ENCODE results near the gene EFCAB8. TPM values are rescaled to one million over a fixed set of nuclear protein-coding genes. Genes with fewer than 3 reads are reported as not detected.

The EFCAB8 gene
- total RNA-seq, 2 donors from 2014 or later, result 0.32 to 1.8 TPM

DNA sequence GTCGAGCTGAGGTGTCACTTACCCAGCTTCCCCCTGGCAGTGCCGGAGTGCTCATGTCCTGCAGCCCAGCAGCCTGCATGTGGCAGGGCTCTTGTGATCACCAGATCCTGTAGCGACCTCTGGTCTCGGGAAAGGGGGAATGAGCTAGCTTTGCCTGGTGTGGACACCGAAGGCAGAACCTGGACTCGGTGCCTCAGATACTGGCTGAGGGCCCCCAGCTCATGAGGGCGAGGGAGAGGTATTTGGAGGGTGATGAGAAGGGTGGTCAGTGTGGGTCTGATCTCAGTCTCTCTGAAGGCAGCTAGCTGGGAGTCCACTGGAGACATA lies 119.2 kb downstream of the EFCAB8 start:
- no peak overlapping the region for H3K27ac Mint-ChIP-seq
- DNase-seq (no peak), ATAC-seq (no peak)
- no peaks in the 10 kb centered on the region for H3K36me3 Mint-ChIP-seq (ENCODE audit: low read depth)
- H3K9me3 ChIP-seq (ENCODE audit: control insufficient read depth, low read length, poor library complexity, severe bottlenecking), result no peaks in the 10 kb centered on the region
- no peak overlapping the region for H3K4me3 Mint-ChIP-seq
- H3K27me3 Mint-ChIP-seq, result no peaks in the 10 kb centered on the region
- peaks cover 20% of the 10 kb centered on the region for H3K4me1 Mint-ChIP-seq

DNA sequence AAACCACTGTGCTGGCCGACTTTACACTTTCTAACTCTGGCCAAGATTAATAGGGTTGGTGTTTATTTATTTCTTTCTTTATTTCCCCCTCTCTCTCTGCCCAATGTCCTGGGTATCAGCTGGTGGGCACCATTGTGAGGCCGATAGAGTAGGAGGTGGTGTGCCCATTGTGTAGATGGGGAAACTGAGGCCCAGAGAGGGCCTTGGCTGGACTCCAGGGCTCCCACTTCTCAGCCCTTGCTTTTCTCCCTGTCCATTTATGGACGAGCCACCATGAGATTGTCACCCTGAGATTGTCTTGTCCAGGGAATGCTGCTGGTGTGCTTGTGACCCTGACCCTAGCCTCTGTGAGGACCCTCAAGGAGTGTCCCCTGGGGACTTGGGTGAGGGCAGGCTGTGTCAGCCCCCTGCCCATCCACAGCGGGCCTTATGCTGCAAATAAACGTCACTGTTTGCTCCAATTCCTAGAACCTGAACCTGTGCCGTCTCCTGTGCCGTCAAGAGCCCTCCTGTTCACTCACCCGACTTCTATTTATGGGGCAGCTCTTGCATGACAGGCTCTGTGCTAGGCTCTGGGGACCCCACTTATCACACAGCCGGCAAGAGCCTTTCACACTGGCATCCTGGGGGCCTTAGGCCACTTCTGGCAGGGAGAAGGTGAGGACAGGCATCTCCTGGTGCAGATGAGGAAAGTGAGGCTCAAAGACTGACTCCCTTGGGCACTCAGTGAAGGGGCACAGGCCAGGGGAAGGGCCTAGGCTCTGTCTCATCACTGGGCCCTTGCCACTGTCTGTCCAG lies 120.7 kb downstream of the EFCAB8 start:
- H3K4me3 Mint-ChIP-seq, result no peak overlapping the region
- H3K27me3 Mint-ChIP-seq, result no peaks in the 10 kb centered on the region
- ATAC-seq, result no peak
- peak overlapping the region; percentile 14 for H3K27ac Mint-ChIP-seq
- DNase-seq, result no peak
- H3K9me3 ChIP-seq (ENCODE audit: control insufficient read depth, low read length, poor library complexity, severe bottlenecking), result no peaks in the 10 kb centered on the region
- peaks cover 18% of the 10 kb centered on the region for H3K4me1 Mint-ChIP-seq
- no peaks in the 10 kb centered on the region for H3K36me3 Mint-ChIP-seq (ENCODE audit: low read depth)

DNA sequence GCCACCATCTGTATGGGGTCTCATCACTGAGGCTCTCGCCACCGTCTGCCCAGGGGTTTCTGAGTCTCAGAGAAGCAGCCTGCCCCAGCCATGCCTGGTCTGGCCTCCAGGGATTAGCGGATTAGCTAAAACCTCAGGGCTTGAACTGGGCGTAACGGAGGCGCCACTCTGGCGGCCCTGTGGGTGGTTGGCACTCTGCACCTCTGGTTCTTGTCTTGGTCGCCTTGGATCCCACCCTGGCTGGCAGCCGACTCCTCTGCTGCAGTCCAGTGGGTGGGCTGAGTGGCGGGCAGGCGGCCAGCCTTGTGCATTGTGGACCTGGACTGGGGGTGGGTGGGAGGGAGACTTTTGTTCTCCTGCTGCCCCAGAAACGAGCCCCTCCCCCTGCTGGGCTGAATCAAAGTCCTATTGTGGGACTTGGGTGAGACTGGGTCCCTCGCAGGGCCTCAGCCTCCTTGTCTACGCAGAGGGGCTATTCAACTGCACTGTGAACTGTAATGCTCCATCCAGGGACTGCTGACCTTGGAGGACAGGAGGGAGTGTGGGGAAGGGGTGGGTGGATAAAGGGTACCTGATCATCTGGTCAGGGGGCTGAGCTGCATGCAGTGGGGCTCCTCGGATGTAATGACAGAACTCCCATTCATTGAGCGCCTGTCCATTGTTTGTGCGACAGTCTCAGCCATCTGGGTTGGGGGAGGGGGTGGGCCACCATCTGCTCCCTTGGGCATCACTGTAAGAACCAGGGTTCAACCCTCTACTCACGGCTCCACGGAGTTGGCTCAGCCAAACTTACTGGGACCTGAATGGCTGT lies 121.6 kb downstream of the EFCAB8 start:
- ATAC-seq, result no peak
- Mint-ChIP-seq H3K4me1 (peaks cover 15% of the 10 kb centered on the region), H3K27ac (no peak overlapping the region), H3K27me3 (no peaks in the 10 kb centered on the region), H3K36me3 (ENCODE audit: low read depth) (no peaks in the 10 kb centered on the region), H3K4me3 (no peak overlapping the region)
- H3K9me3 ChIP-seq (ENCODE audit: control insufficient read depth, low read length, poor library complexity, severe bottlenecking), result no peaks in the 10 kb centered on the region
- no peak for DNase-seq

DNA sequence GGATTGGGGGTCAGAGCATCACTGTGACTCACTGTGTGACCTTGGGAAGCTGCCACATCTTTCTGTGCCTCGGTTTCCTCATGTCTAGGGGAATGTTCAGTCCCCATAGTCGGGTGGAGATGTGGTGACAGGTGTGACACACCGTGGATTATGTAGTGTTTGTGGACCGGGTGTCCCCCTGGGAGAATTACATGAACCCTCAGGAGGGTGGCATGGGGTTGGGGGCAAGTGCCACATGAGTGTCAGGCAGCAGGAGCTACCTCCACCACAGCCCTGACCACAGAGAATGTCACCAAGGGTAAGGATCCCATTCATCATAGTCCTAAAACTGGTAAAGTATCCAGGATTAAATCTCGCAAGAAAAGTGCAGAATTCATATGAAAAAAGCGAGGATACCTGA lies 122.3 kb downstream of the EFCAB8 start:
- Mint-ChIP-seq H3K27ac (no peak overlapping the region), H3K4me3 (no peak overlapping the region), H3K27me3 (no peaks in the 10 kb centered on the region), H3K4me1 (peaks cover 12% of the 10 kb centered on the region), H3K36me3 (ENCODE audit: low read depth) (no peaks in the 10 kb centered on the region)
- DNase-seq (no peak), ATAC-seq (no peak)
- no peaks in the 10 kb centered on the region for H3K9me3 ChIP-seq (ENCODE audit: control insufficient read depth, low read length, poor library complexity, severe bottlenecking)

DNA sequence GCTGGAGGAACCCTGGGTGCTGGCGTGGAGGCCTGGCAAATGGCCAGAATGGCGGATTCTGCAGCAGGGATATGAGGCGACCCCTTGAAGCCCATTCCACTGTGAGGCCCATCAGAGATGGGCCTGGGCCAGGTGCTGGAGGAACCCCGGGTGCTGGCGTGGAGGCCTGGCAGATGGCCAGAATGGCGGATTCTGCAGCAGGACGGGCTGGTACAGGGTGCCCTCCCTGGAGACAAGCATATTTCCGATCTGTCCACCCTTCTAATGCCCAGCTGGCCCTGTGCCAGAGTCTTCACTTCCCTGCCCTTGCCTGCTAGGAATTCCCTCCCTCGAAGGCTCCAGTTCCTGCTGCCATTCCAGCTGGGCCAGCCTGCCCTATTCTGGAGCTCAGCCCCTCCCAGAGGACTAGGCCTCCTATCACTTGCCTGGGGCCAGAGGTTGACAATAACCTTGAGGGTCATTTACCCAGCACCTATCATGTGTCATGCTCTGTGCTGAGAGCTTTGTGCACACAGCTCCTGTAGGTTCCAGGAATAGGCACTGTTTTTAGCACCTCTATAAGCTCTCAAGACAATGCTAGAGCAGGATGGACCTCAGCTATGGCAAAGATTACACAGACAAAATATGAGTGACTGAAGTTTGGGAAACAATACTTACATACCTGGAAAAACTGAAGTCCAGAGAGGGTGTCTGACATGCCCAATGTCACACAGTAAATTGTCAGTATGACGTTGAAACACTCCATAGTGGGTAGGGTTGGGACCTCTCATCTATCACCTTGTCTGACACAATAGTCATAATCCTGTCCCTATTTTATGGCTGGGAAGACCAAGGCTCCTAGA lies 124.1 kb downstream of the EFCAB8 start:
- H3K4me1 Mint-ChIP-seq, result peaks cover 17% of the 10 kb centered on the region
- H3K9me3 ChIP-seq (ENCODE audit: control insufficient read depth, low read length, poor library complexity, severe bottlenecking), result no peaks in the 10 kb centered on the region
- DNase-seq (no peak), ATAC-seq (no peak)
- no peak overlapping the region for H3K4me3 Mint-ChIP-seq
- no peaks in the 10 kb centered on the region for H3K27me3 Mint-ChIP-seq
- no peaks in the 10 kb centered on the region for H3K36me3 Mint-ChIP-seq (ENCODE audit: low read depth)
- no peak overlapping the region for H3K27ac Mint-ChIP-seq

DNA sequence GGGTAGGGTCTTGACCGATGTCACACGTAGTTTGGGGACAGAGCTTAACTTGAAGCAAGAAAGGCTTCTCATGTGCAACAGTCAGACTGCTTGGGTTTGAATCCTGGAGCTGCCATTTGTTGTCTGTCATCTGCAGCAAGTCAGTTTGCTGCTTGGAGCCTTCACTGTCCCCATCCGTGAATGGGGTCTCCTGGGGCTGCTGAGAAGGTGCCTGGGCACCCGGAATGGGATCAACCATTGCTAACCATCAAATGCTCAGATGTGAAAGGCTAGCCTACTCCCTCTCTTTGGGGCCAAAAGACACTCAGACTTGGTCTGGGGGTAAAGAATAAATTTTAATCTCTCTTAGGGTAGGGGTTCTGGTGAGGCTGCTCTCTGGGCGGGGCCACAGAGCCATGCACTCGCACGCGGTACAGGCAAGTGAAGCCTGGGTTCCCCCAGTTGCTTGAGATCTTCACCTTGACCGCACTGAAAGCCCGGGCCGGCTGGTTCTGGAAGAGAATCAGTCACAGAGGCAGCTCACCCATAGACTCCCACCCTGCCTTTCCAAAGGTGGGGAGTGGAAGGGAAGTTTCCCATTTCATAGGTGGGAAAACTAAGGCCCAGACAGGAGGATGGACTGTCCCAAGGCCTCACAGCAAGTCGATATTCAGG lies 124.9 kb downstream of the EFCAB8 start:
- Mint-ChIP-seq H3K36me3 (ENCODE audit: low read depth) (no peaks in the 10 kb centered on the region), H3K4me1 (peaks cover 21% of the 10 kb centered on the region), H3K27ac (peak overlapping the region; percentile 11), H3K4me3 (no peak overlapping the region), H3K27me3 (no peaks in the 10 kb centered on the region)
- ATAC-seq (no peak), DNase-seq (no peak)
- no peaks in the 10 kb centered on the region for H3K9me3 ChIP-seq (ENCODE audit: control insufficient read depth, low read length, poor library complexity, severe bottlenecking)

DNA sequence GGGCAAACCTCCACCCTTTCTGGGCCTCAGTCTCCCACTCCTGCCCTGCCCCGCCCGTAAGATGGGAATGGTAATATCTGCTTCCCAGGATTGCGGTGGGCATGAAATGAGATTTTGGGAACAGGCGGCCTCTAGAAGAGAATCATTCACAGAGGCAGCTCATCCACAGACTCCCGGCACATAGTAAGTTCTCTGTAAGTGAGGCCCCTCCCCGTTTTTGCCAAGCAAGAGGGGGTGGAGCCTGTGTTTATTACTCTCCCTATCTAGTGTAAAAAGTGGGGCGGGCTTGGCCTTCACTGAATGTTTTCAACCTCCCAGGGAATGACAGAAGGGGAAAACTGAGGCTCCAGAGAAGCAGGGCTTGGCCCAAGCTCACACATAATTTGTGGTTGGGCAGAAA lies 125.5 kb downstream of the EFCAB8 start:
- Mint-ChIP-seq H3K27ac (peak overlapping the region; percentile 11), H3K4me3 (no peak overlapping the region)
- ATAC-seq, result no peak

DNA sequence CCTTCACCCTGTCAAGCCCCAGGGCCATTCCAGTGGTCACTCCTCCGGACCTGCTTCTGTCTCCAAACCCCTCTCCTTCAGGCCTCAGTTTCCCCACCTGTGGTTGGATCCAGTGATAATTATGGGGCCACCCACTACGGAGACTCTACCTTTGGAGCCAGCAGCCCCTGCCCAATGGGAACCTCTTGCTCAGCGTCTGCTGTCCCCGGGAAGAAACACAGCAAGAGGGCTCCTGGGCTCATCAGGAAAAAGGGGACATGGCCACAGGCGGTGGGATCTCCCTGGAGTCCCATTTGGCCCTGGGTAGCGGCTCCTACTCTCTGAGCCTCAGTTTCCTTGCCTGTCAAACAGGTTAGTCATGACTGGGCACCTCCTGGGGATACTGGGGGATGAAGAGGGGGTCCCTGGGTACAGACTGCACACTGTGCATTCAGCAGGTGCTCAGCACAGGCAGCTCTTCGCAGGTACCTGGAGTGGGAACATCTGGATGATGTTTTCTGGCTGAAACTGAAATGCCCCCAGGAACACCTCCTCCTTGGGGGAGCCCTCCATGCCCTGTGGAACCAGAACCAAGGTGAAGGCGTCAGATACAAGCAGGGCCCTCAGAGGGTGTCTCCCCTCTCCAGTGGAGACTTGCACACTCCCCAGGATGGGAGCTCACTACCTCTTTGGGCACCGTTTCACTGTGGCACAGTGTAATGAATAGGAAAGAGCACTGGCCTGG lies 126.1 kb downstream of the EFCAB8 start:
- H3K9me3 ChIP-seq (ENCODE audit: control insufficient read depth, low read length, poor library complexity, severe bottlenecking), result no peaks in the 10 kb centered on the region
- ATAC-seq, result no peak
- H3K27me3 Mint-ChIP-seq, result no peaks in the 10 kb centered on the region
- no peak overlapping the region for H3K4me3 Mint-ChIP-seq
- DNase-seq, result no peak
- peaks cover 16% of the 10 kb centered on the region for H3K4me1 Mint-ChIP-seq
- peak overlapping the region; percentile 45 for H3K27ac Mint-ChIP-seq
- no peaks in the 10 kb centered on the region for H3K36me3 Mint-ChIP-seq (ENCODE audit: low read depth)

More for the DNA sequence above, 125.5 kb downstream of the EFCAB8 start:
- Mint-ChIP-seq H3K4me1 (peaks cover 20% of the 10 kb centered on the region), H3K36me3 (ENCODE audit: low read depth) (no peaks in the 10 kb centered on the region), H3K27me3 (no peaks in the 10 kb centered on the region)
- H3K9me3 ChIP-seq (ENCODE audit: control insufficient read depth, low read length, poor library complexity, severe bottlenecking), result no peaks in the 10 kb centered on the region
- no peak for DNase-seq

DNA sequence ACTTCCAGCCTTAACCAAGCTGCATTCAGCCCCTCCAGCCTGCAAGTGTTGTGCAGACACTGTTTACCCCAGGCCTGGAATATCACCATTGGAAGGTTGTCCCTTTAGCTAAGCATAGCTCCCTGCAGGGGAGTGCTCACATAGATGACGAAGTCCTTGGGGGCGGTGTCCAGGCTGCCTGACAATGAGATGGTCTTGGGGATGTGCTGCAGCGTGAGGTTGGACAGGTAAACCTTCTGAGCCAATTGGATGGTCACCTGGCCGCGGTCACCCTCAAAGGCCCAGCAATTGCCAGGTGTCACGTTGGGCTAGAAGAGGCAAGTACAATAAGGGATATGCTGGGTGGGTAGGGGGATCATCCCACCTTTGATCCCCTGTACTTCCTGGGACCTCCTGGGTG lies 126.9 kb downstream of the EFCAB8 start:
- no peaks in the 10 kb centered on the region for H3K36me3 Mint-ChIP-seq (ENCODE audit: low read depth)
- no peaks in the 10 kb centered on the region for H3K9me3 ChIP-seq (ENCODE audit: control insufficient read depth, low read length, poor library complexity, severe bottlenecking)
- H3K4me3 Mint-ChIP-seq, result no peak overlapping the region
- H3K4me1 Mint-ChIP-seq, result peaks cover 16% of the 10 kb centered on the region
- H3K27me3 Mint-ChIP-seq, result no peaks in the 10 kb centered on the region
- H3K27ac Mint-ChIP-seq, result no peak overlapping the region
- ATAC-seq (no peak), DNase-seq (no peak)

DNA sequence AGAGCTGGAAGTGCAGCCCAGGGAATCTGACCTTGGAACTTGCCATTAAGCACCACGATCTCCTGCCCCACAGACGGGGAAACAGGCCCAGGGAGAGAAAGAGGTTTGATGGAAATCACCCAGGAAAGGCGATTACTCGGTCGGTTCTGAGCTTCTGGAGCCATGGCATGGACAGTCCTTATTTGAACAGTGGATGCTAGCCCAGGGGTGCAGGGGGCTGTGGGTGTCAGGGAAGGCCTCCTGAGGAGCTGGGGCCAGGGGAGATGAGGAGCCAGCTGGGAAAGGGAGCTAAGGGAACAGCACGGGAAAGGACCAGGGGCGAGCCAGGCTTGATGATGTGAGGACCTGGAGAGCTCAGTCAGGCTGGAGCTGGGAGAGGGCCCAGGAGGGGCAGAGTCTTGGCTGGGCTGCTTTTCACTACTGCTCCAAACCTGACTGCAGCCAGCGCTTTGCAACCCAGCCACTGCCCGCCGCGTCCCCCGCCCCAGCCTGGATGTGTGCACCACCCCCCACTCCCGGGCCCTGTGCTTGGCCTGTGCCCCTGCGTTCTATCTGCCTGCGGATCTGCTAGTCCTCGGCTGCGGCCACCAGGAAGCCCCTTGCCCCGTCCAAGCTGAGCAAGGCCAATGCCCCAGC lies 127.7 kb downstream of the EFCAB8 start:
- no peak for ATAC-seq
- peaks cover 17% of the 10 kb centered on the region for H3K4me1 Mint-ChIP-seq
- no peak overlapping the region for H3K27ac Mint-ChIP-seq

DNA sequence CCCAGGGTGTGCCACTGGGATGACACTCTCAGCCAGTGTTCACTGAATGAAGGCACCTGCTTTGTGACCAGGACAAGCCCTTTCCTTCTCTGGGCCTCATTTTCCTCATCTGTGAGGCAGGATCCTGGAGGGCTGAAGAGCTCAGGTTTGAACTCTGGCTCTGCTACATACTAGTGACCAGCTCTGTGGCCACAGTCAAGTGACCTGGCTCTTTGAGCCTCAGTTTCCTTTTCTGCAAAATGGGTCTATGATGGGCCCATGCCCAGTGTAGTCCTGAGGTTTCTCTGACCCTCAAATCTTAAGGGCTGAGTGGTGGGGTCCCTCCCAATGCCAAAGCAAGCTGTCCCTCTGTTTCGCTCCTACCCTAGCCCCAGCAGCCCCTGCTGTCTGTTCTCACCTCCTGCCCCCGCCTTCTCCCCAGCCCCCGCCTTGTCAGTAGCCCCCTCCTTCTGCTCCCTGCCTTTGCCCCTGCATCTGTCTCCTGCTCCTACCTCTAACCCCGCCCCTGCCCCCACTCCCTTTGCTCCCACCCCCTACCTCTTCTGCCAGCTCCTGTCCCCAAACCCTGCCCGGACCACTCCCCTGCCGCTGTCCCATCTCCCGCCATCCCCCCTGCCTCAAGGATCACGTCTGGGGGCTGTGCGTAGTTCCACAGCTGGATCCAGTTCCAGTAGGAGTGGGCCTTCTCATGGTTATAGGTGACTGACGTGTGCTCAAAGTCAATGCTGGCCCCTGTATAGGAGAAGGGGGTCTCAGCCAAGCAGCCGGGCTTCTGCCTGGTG lies 128.5 kb downstream of the EFCAB8 start:
- no peak for DNase-seq
- Mint-ChIP-seq H3K27me3 (no peaks in the 10 kb centered on the region), H3K4me3 (no peak overlapping the region), H3K27ac (no peak overlapping the region), H3K4me1 (peaks cover 17% of the 10 kb centered on the region), H3K36me3 (ENCODE audit: low read depth) (no peaks in the 10 kb centered on the region)
- no peaks in the 10 kb centered on the region for H3K9me3 ChIP-seq (ENCODE audit: control insufficient read depth, low read length, poor library complexity, severe bottlenecking)
- ATAC-seq, result no peak

More for the DNA sequence above, 127.7 kb downstream of the EFCAB8 start:
- no peak for DNase-seq
- no peaks in the 10 kb centered on the region for H3K9me3 ChIP-seq (ENCODE audit: control insufficient read depth, low read length, poor library complexity, severe bottlenecking)
- no peak overlapping the region for H3K4me3 Mint-ChIP-seq
- no peaks in the 10 kb centered on the region for H3K27me3 Mint-ChIP-seq
- no peaks in the 10 kb centered on the region for H3K36me3 Mint-ChIP-seq (ENCODE audit: low read depth)

All from T-helper 17 cell (primary cell).